AG04449 (cell line): Measurements from ENCODE around the gene TXNRD1.
"Not testable (repeated sequence)": the region's sequence is repeated elsewhere in the genome, so short reads cannot be mapped to it uniquely, and the experiment has no call there.

Experiments
- CTCF ChIA-PET: fragments of 350-600 bp; formaldehyde crosslinking; extraction: SDS; loops from one replicate; lab custom pipeline; 2021; ENCODE audit warnings: antibody characterized with exemption; lab: Yijun Ruan, JAX
- POLR2A ChIA-PET: fragments of 400-600, 350-600 bp; formaldehyde crosslinking; extraction: SDS; loops from one replicate; lab custom pipeline; 2020; ENCODE audit warnings: antibody characterized with exemption, inconsistent platforms; lab: Yijun Ruan, JAX
- DNase-seq: peaks from one replicate; pipeline ENCODE4 v3.0.0-alpha.2; 2010; ENCODE audit warnings: low read depth, low spot score
- H3K4me3 ChIP-seq: 2 replicates; pipeline ENCODE4 v1.5.1; 2011; ENCODE audit warnings: low read depth, mild to moderate bottlenecking, control low read depth, low read length
- TF ChIP-seq, protein P1 (sequence below): IDR thresholded peaks from one replicate; pipeline ENCODE4 v1.5.1; 2011; ENCODE audit warnings: mild to moderate bottlenecking, moderate library complexity, low read length, control low read depth, inconsistent platforms; ENCODE audit not compliant: insufficient read depth; ENCODE audit errors: missing control alignments

TXNRD1 gene

DNA sequence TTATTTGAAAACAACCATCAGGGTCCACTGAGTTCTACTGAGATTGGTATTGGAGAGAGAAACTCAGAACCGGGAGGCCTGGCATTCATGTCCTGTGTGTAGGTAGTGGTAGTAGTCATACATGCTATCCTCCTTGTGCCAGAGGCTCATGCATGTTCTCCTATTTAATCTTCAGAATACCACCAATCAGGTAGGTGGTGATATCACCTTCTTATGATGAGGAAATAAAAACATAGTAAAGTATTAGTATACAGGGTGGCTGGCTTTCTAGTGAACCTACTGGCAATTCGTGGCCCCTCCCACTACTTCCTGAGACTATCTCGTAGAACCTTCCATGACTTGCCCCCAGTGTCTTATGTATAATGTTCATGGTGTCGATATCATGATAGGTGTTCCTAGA is 47.4 kb downstream of the TXNRD1 start:
- no peak overlapping the region for H3K4me3 ChIP-seq
- TF ChIP-seq, protein P1, sequence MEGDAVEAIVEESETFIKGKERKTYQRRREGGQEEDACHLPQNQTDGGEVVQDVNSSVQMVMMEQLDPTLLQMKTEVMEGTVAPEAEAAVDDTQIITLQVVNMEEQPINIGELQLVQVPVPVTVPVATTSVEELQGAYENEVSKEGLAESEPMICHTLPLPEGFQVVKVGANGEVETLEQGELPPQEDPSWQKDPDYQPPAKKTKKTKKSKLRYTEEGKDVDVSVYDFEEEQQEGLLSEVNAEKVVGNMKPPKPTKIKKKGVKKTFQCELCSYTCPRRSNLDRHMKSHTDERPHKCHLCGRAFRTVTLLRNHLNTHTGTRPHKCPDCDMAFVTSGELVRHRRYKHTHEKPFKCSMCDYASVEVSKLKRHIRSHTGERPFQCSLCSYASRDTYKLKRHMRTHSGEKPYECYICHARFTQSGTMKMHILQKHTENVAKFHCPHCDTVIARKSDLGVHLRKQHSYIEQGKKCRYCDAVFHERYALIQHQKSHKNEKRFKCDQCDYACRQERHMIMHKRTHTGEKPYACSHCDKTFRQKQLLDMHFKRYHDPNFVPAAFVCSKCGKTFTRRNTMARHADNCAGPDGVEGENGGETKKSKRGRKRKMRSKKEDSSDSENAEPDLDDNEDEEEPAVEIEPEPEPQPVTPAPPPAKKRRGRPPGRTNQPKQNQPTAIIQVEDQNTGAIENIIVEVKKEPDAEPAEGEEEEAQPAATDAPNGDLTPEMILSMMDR, result no peak
- CTCF ChIA-PET, result interaction anchor here (1.2 kb wide), 1 partner anchor 10 kb away, joined by 6 read pairs; no protein-coding TSS in a partner anchor
- POLR2A ChIA-PET, result no interaction called here
- no peak for DNase-seq

DNA sequence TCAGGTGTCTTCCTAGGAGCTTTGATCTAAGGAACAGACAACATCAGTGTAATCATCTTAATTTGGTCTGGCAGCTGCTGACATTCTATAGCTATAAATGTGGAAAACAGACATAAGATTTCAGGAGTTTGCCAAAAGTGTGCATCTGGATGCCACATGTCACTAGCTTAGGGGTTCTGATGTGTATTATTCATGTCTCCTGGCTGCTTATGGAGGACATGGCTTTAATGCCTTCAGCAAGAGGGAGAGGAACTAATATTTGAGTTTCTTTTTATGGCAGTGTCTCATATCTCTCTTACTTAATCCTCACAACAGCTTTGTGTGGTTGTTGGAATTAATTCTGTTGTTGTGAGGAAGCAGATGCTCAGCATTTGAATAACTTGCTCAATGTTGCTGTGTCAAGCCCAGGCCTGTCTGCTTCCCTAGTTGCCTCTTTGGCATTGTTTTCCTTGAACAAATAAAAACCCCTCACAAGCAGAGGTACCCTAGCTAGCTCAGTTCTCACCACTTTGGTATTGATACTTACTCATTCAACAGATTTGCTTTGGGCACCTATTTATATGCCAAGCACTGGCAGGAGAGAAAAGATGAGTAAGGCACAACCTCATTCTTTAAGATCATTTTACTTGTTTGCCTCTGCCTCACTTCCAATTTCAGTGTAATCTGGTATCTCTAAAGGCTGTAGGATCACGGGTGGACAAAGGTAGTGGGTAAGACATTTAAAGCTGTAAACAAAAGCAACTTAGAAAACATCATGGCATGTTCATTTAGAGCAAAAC is 48.2 kb downstream of the TXNRD1 start:
- POLR2A ChIA-PET, result no interaction called here
- CTCF ChIA-PET, result interaction anchor here (1.1 to 1.2 kb wide), 3 partner anchors 10 to 44 kb away, joined by 3 to 6 read pairs (median 5); no protein-coding TSS in a partner anchor
- TF ChIP-seq, protein P1, result no peak
- no peak overlapping the region for H3K4me3 ChIP-seq
- DNase-seq, result no peak

- DNase-seq, H3K4me3 ChIP-seq, CTCF ChIA-PET, POLR2A ChIA-PET: not testable (repeated sequence)
These were observed 49.9 kb downstream of the TXNRD1 start for GRCh38 chr12:104265436-104265835.

- ChIA-PET CTCF (no interaction called here), POLR2A (no interaction called here)
- no peak overlapping the region for H3K4me3 ChIP-seq
- DNase-seq, result no peak
- TF ChIP-seq, protein P1, result no peak
These were observed 57.4 kb downstream of the TXNRD1 start for GRCh38 chr12:104272938-104273337.

- no peak overlapping the region for H3K4me3 ChIP-seq
- POLR2A ChIA-PET, result no interaction called here
- DNase-seq, result no peak
- TF ChIP-seq, protein P1, result no peak
- CTCF ChIA-PET, result interaction anchor here (1.0 kb wide), 1 partner anchor 19 kb away, joined by 3 read pairs; no protein-coding TSS in a partner anchor
These were observed 57.9 kb downstream of the TXNRD1 start for GRCh38 chr12:104273503-104273902.

GRCh38 chr12:104274811-104275210 is 59.2 kb downstream of the TXNRD1 start:
- no peak for DNase-seq
- TF ChIP-seq, protein P1, result no peak
- POLR2A ChIA-PET, result interaction anchor here (3.6 kb wide), 1 partner anchor 12 kb away, joined by 15 read pairs; no protein-coding TSS in a partner anchor
- no peak overlapping the region for H3K4me3 ChIP-seq
- CTCF ChIA-PET, result interaction anchor here (1.0 to 1.5 kb wide), 3 partner anchors 13 to 73 kb away, joined by 3 to 6 read pairs (median 4); no protein-coding TSS in a partner anchor
